SK-N-SH (cell line): ENCODE results near the gene PELI2. TPM values are rescaled to one million over a fixed set of nuclear protein-coding genes. Genes with fewer than 3 reads are reported as not detected.

Source experiments
- CTCF ChIA-PET: fragments of 300-600, 350-600 bp; formaldehyde crosslinking; extraction: SDS; loops from one replicate; lab custom pipeline; 2021; lab: Yijun Ruan, JAX
- POLR2A ChIA-PET: fragments of 350-600 bp; sonication (Branson Sonifier 250); formaldehyde crosslinking; extraction: SDS; loops from one replicate; lab custom pipeline; 2020; ENCODE audit warnings: antibody characterized with exemption, inconsistent platforms; lab: Yijun Ruan, JAX
- DNase-seq: peaks from one replicate; pipeline ENCODE4 v3.0.0; 2012
- H2AFZ ChIP-seq: fragments of 200-600 bp; sonication (generic); 2 replicates; pipeline ENCODE4 v1.8.1; 2016; ENCODE audit warnings: antibody characterized with exemption, mild to moderate bottlenecking, low read depth
- H3F3A ChIP-seq: fragments of 200-600 bp; sonication (generic); replicated peaks from 2 replicates; pipeline ENCODE3; 2016; ENCODE audit warnings: antibody characterized with exemption, mild to moderate bottlenecking; ENCODE audit not compliant: insufficient read depth
- H3K27ac ChIP-seq, 2 experiments: fragments of 200-500 bp in 1 of 2; fragments of 200-600 bp in 1 of 2; sonication (Bioruptor generic) in 1 of 2; sonication (generic), shearing (Covaris generic) in 1 of 2; 2 replicates each; pipeline versions ENCODE4 v1.5.1 to v1.6.1; 2014 to 2016; ENCODE audit warnings: low read depth in 2 of 2, inconsistent platforms in 1 of 2, low read length in 1 of 2, mild to moderate bottlenecking in 1 of 2, mixed read lengths in 1 of 2
- H3K27me3 ChIP-seq: fragments of 200-600 bp; sonication (generic), shearing (Covaris generic); 2 replicates; pipeline ENCODE4 v1.6.1; 2016; ENCODE audit warnings: mixed run types; ENCODE audit not compliant: insufficient read depth
- H3K36me3 ChIP-seq, 2 experiments: fragments of 200-500 bp in 1 of 2; fragments of 200-600 bp in 1 of 2; sonication (Bioruptor generic) in 1 of 2; sonication (generic) in 1 of 2; replicated peaks in 1 of 2; 2 replicates each; pipeline versions ENCODE3 to v1.5.1; 2014 to 2016; ENCODE audit warnings: low read length in 1 of 2, mild to moderate bottlenecking in 1 of 2; ENCODE audit not compliant: insufficient read depth in 2 of 2, control insufficient read depth in 1 of 2
- H3K4me1 ChIP-seq, 2 experiments: fragments of 200-500 bp in 1 of 2; fragments of 200-600 bp in 1 of 2; sonication (Bioruptor generic) in 1 of 2; sonication (generic), shearing (Covaris generic) in 1 of 2; 2 replicates each; pipeline versions ENCODE4 v1.5.1 to v1.6.1; 2014 to 2016; ENCODE audit warnings: low read depth in 1 of 2, low read length in 1 of 2, mixed run types in 1 of 2; ENCODE audit not compliant: insufficient read depth in 2 of 2, control insufficient read depth in 1 of 2
- H3K4me2 ChIP-seq: fragments of 200-600 bp; sonication (generic), shearing (Covaris generic); 2 replicates; pipeline ENCODE4 v1.6.1; 2017; ENCODE audit warnings: mixed run types
- H3K4me3 ChIP-seq, 2 experiments: fragments of 200-500 bp in 1 of 2; fragments of 200-600 bp in 1 of 2; sonication (Bioruptor generic) in 1 of 2; sonication (generic), shearing (Covaris generic) in 1 of 2; 2 replicates each; pipeline versions ENCODE4 v1.5.1 to v1.8.1; 2014 to 2016; ENCODE audit warnings: low read depth in 2 of 2, inconsistent platforms in 1 of 2, low read length in 1 of 2, mild to moderate bottlenecking in 1 of 2, mixed read lengths in 1 of 2, moderate library complexity in 1 of 2
- H3K79me2 ChIP-seq: fragments of 200-600 bp; sonication (generic); 2 replicates; pipeline ENCODE4 v1.8.1; 2017; ENCODE audit warnings: mild to moderate bottlenecking; ENCODE audit not compliant: insufficient read depth
- H3K9ac ChIP-seq: fragments of 200-600 bp; sonication (generic); 2 replicates; pipeline ENCODE4 v1.6.1; 2017; ENCODE audit warnings: mixed run types
- H3K9me2 ChIP-seq: fragments of 200-600 bp; sonication (generic); 2 replicates; pipeline ENCODE4 v1.6.1; 2017; ENCODE audit warnings: mixed run types
- H3K9me3 ChIP-seq: fragments of 200-600 bp; sonication (generic); 2 replicates; pipeline ENCODE4 v1.6.1; 2017; ENCODE audit warnings: mixed run types, mild to moderate bottlenecking, moderate library complexity
- H4K20me1 ChIP-seq: fragments of 200-600 bp; sonication (generic); 2 replicates; pipeline ENCODE4 v1.6.1; 2017; ENCODE audit warnings: mild to moderate bottlenecking, mixed run types; ENCODE audit not compliant: insufficient read depth
- CHD2 ChIP-seq: fragments of 150-350 bp; IDR thresholded peaks from 2 replicates; pipeline ENCODE4 v1.6.1; 2018; ENCODE audit warnings: low read length; ENCODE audit not compliant: partially characterized antibody
- ELF1 ChIP-seq: IDR thresholded peaks from 2 replicates; pipeline ENCODE4 v1.4.0; 2012
- EP300 ChIP-seq, 2 experiments: IDR thresholded peaks; 2 replicates each; pipeline versions ENCODE4 v1.4.0 to v1.6.1; 2012; ENCODE audit warnings: borderline replicate concordance in 1 of 2, low read depth in 1 of 2, low read length in 1 of 2
- EZH2phosphoT487 ChIP-seq: fragments of 200-600 bp; sonication (generic); IDR thresholded peaks from 2 replicates; pipeline ENCODE4 v1.6.1; 2017; ENCODE audit warnings: low read depth, mixed run types, mild to moderate bottlenecking, antibody characterized with exemption, moderate library complexity, borderline replicate concordance
- GATA2 ChIP-seq: sonication (generic); formaldehyde crosslinking; IDR thresholded peaks from 2 replicates; pipeline ENCODE4 v1.5.0; 2020; ENCODE audit warnings: mild to moderate bottlenecking, missing genetic modification reagents
- MXI1 ChIP-seq: IDR thresholded peaks from 2 replicates; pipeline ENCODE4 v1.6.1; 2012; ENCODE audit warnings: mild to moderate bottlenecking, low read depth, low read length, improper control_type of control experiment
- NFIC ChIP-seq: IDR thresholded peaks from 2 replicates; pipeline ENCODE4 v1.4.0; 2012; ENCODE audit warnings: borderline replicate concordance
- NRF1 ChIP-seq: IDR thresholded peaks from 2 replicates; pipeline ENCODE4 v1.6.1; 2012; ENCODE audit warnings: low read depth, mild to moderate bottlenecking, low read length
- RFX5 ChIP-seq: IDR thresholded peaks from 2 replicates; pipeline ENCODE4 v1.6.1; 2012; ENCODE audit warnings: mild to moderate bottlenecking, improper control_type of control experiment, low read length
- RXRA ChIP-seq: IDR thresholded peaks from 2 replicates; pipeline ENCODE4 v1.4.0; 2012; ENCODE audit warnings: low read depth, mild to moderate bottlenecking, borderline replicate concordance
- SMC3 ChIP-seq: IDR thresholded peaks from 2 replicates; pipeline ENCODE4 v1.6.1; 2012; ENCODE audit warnings: low read depth, low read length, improper control_type of control experiment
- TAF1 ChIP-seq: IDR thresholded peaks from 2 replicates; pipeline ENCODE4 v1.6.1; 2012; ENCODE audit warnings: low read depth, mild to moderate bottlenecking, low read length, moderate library complexity, borderline replicate concordance
- WGBS: methylation state at CpG from one replicate; pipeline ENCODE4 v1.1.6; 2017; ENCODE audit warnings: low lambda C conversion rate; 5-methylcytosine and 5-hydroxymethylcytosine counted together
- polyA plus RNA-seq, 3 experiments: library from polyadenylated mRNA; depleted of rRNA; stranded (reverse); fragments of >200 nt; gene quantifications; 2 replicates each; pipeline ENCODE4 v1.2.3, GENCODE V29; 2012
- TF ChIP-seq, protein P1 (sequence below): IDR thresholded peaks from 2 replicates; pipeline ENCODE4 v1.4.0; 2012; ENCODE audit warnings: low read depth, borderline replicate concordance
- TF ChIP-seq, protein P2 (sequence below): fragments of 150-350 bp; IDR thresholded peaks from 2 replicates; pipeline ENCODE4 v1.6.1; 2017; ENCODE audit warnings: antibody characterized with exemption, low read length, low read depth, borderline replicate concordance
- TF ChIP-seq, protein P3 (sequence below): IDR thresholded peaks from 2 replicates; pipeline ENCODE4 v1.4.0; 2012; ENCODE audit warnings: low read depth
- TF ChIP-seq, protein P4 (sequence below): IDR thresholded peaks from 2 replicates; pipeline ENCODE4 v1.4.0; 2012; ENCODE audit warnings: low read depth, borderline replicate concordance

The PELI2 gene
- polyA plus RNA-seq, 1 of the 3 experiments (the other 2 are of a cell fraction): not detected

DNA sequence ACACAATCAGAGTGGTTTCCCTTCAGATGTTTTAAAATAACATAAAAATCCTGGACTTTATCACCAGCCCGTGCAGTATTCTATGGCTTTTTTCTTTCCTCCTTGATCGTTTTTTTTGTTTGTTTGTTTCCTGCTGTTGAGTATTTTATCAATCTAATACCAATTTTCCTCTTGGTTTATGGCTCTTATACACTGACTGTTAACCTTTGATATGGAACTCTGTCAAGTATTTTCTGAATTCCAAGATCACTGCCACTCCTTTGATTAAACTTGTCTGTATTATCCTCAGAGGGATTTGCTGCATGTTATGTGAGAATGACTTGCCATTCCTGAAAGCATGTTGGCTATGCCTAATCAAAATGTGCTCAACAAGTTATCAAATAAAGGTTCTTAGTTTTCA, 88.4 kb downstream of the PELI2 start:
- CTCF ChIA-PET: no interaction called here
- no peak overlapping the region for H3K4me3 ChIP-seq
- 0% methylated on average over 2 of the region's 2 CpGs for WGBS

DNA sequence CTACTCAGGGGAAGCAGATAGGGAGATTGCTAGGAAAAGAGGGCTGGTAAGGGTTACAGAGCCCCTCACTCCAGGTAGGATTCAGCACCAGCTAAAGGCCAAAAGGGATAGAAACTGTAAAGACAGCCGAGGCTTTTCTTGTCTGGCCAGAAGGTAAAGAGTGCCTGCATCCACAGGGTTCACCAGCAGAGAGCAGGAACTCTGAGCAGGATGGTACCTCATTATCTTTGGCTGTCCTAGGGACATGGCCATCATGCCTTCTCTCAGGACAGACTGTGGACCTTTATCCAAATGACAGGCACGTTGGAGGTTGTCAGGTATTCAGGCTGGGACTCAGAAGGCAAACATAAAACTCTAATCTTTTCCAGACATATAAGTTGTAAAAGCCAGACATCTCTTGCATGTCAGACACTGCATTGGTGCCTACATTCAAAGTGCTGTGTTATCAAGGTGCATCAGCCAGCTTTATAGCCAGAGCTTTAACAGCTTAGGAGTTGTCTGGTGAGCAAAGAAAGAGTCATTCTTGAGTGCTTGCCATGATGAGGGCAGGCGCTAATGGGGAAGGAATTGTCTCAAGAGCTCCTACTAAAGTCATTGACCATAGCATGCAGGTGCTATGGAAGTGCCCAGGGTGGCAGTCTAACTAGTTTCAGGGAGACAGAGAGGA, 89.5 kb downstream of the PELI2 start:
- POLR2A ChIA-PET: no interaction called here

More for the DNA sequence above, 88.4 kb downstream of the PELI2 start:
- POLR2A ChIA-PET: no interaction called here
- no peak overlapping the region for H3K9ac ChIP-seq
- peaks cover 39% of the 10 kb centered on the region for H3K27me3 ChIP-seq
- H3K27ac ChIP-seq: no peak overlapping the region
- TF ChIP-seq EZH2phosphoT487: no peak
- no peak for TF ChIP-seq SMC3
- TF ChIP-seq CHD2: no peak
- TF ChIP-seq RFX5: no peak
- no peak for TF ChIP-seq TAF1
- no peak for TF ChIP-seq NRF1
- TF ChIP-seq, protein P1, sequence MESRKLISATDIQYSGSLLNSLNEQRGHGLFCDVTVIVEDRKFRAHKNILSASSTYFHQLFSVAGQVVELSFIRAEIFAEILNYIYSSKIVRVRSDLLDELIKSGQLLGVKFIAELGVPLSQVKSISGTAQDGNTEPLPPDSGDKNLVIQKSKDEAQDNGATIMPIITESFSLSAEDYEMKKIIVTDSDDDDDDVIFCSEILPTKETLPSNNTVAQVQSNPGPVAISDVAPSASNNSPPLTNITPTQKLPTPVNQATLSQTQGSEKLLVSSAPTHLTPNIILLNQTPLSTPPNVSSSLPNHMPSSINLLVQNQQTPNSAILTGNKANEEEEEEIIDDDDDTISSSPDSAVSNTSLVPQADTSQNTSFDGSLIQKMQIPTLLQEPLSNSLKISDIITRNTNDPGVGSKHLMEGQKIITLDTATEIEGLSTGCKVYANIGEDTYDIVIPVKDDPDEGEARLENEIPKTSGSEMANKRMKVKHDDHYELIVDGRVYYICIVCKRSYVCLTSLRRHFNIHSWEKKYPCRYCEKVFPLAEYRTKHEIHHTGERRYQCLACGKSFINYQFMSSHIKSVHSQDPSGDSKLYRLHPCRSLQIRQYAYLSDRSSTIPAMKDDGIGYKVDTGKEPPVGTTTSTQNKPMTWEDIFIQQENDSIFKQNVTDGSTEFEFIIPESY: no peak
- no peak for TF ChIP-seq EP300 (IDR thresholded peaks at IDR 0.05; ENCODE audit: borderline replicate concordance in 1 of 2, low read depth in 1 of 2, low read length in 1 of 2)
- TF ChIP-seq NFIC: no peak
- no peak for TF ChIP-seq ELF1
- TF ChIP-seq GATA2: no peak
- TF ChIP-seq, protein P2, sequence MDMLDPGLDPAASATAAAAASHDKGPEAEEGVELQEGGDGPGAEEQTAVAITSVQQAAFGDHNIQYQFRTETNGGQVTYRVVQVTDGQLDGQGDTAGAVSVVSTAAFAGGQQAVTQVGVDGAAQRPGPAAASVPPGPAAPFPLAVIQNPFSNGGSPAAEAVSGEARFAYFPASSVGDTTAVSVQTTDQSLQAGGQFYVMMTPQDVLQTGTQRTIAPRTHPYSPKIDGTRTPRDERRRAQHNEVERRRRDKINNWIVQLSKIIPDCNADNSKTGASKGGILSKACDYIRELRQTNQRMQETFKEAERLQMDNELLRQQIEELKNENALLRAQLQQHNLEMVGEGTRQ: no peak
- TF ChIP-seq, protein P3, sequence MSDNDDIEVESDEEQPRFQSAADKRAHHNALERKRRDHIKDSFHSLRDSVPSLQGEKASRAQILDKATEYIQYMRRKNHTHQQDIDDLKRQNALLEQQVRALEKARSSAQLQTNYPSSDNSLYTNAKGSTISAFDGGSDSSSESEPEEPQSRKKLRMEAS: no peak
- TF ChIP-seq MXI1: no peak
- TF ChIP-seq RXRA: no peak
- no peaks in the 10 kb centered on the region for H3F3A ChIP-seq
- no peaks in the 10 kb centered on the region for H3K9me3 ChIP-seq
- no peaks in the 10 kb centered on the region for H3K79me2 ChIP-seq
- H3K9me2 ChIP-seq: no peaks in the 10 kb centered on the region
- H4K20me1 ChIP-seq: no peaks in the 10 kb centered on the region
- no peak overlapping the region for H3K4me2 ChIP-seq
- no peak for DNase-seq
- H3K4me1 ChIP-seq: no peaks in the 10 kb centered on the region
- H3K36me3 ChIP-seq: no peaks in the 10 kb centered on the region
- no peak overlapping the region for H2AFZ ChIP-seq

More for the DNA sequence above, 89.5 kb downstream of the PELI2 start:
- peaks cover 33% of the 10 kb centered on the region for H3K27me3 ChIP-seq
- no peaks in the 10 kb centered on the region for H4K20me1 ChIP-seq
- no peaks in the 10 kb centered on the region for H3K79me2 ChIP-seq
- no peaks in the 10 kb centered on the region for H3K9me3 ChIP-seq
- no peak overlapping the region for H3K9ac ChIP-seq
- H3K36me3 ChIP-seq: no peaks in the 10 kb centered on the region
- CTCF ChIA-PET: no interaction called here
- no peaks in the 10 kb centered on the region for H3K9me2 ChIP-seq
- no peak overlapping the region for H3K27ac ChIP-seq
- WGBS: 18% methylated on average over 3 of the region's 3 CpGs
- no peak overlapping the region for H2AFZ ChIP-seq
- H3K4me3 ChIP-seq: no peak overlapping the region
- no peak for DNase-seq
- TF ChIP-seq GATA2 (no peak), ELF1 (no peak)
- TF ChIP-seq, protein P4, sequence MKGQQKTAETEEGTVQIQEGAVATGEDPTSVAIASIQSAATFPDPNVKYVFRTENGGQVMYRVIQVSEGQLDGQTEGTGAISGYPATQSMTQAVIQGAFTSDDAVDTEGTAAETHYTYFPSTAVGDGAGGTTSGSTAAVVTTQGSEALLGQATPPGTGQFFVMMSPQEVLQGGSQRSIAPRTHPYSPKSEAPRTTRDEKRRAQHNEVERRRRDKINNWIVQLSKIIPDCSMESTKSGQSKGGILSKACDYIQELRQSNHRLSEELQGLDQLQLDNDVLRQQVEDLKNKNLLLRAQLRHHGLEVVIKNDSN: no peak
- H3K4me1 ChIP-seq: no peaks in the 10 kb centered on the region
- H3F3A ChIP-seq: no peaks in the 10 kb centered on the region
- H3K4me2 ChIP-seq: no peak overlapping the region
